ENCODE results near the gene ADGRL1. TPM values are rescaled to one million over a fixed set of nuclear protein-coding genes. Genes with fewer than 3 reads are reported as not detected.
"Not testable (repeated sequence)": the region's sequence is repeated elsewhere in the genome, so short reads cannot be mapped to it uniquely, and the experiment has no call there.

Gene ADGRL1
- total RNA-seq, 1 donor from 2014 or later, result 55.3 TPM

DNA sequence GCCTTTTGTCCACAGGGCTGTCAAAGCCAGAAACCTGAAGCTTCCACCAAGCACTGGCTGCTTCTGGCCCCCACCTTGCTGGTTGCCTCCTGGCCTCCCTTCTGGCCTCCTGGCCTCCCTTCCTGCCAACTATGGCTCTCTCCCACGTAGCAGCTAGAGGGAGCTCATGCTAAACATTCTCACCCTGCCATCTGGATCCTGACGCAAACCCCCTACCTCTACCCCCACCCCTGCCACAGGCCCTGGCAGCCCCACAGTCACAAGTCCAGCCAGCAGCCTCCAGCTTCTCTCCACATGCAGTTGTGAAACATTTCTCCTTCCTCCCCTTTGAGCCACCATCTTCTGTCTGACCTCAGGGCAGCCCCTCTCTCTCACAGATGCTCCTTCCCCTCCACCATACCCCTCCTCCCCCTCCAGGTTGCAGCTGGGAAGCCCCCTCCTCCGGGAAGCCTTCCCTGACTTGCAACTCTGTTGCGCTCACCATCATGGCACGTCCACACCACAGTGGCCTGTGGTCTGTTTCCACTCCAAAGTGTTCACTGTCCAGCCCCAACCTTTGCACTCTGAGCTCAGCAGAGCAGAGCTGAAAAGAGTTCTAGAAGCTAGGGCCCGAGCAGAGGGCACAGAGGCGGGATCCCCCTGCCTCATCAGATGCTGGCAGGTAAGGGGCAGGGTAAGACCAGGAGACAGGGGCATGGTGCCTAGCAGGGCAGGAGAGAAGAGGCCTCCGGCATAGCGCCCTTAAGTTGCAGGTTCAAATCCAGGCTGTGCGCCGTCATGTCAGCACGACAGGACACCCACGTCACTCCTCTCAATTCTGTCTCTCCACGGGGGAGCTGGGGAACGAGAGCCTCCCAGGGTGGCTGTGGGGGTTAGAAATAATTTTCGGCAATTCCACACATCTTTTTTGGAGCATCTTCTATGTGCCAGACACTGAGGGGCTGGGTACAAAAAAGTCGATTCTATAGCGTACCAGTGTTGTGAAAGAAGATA, 7.3 kb downstream of the ADGRL1 start:
- Mint-ChIP-seq H3K27ac (no peak overlapping the region), H3K4me3 (ENCODE audit: low read depth) (no peak overlapping the region), H3K9me3 (ENCODE audit: low read depth) (no peaks in the 10 kb centered on the region), H3K27me3 (no peaks in the 10 kb centered on the region), H3K4me1 (ENCODE audit: low read depth) (peaks cover 1% of the 10 kb centered on the region), H3K36me3 (ENCODE audit: insufficient read depth) (no peaks in the 10 kb centered on the region)
- TF ChIP-seq CTCF (IDR thresholded peaks at IDR 0.05; ENCODE audit: unreplicated experiment), result no peak
- no peak for DNase-seq (ENCODE audit: low spot score, unreplicated experiment)

DNA sequence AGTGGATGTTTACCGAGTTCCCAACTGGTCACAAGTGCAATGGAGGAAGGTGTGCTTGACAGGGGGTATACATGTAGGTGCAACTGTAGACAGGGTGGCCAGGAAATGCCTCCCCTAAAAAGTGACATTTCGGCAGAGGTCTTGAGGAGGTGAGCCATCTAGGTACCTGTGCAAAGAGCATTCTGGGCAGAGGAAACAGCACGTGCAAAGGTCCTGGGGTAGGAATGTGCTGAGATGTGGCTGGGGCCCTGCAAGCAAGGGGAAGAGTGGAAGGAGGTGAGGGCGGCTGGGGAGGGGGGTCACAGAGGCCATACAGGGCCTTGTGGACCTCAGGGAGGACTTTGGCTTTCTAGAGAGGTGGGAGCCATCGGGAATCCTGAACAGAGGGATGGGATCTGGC, 8.1 kb downstream of the ADGRL1 start:
- DNase-seq (ENCODE audit: low spot score, unreplicated experiment), result no peak
- no peak for TF ChIP-seq CTCF (IDR thresholded peaks at IDR 0.05; ENCODE audit: unreplicated experiment)
- H3K4me1 Mint-ChIP-seq (ENCODE audit: low read depth), result peaks cover 1% of the 10 kb centered on the region
- no peaks in the 10 kb centered on the region for H3K36me3 Mint-ChIP-seq (ENCODE audit: insufficient read depth)
- no peak overlapping the region for H3K27ac Mint-ChIP-seq
- no peak overlapping the region for H3K4me3 Mint-ChIP-seq (ENCODE audit: low read depth)
- no peaks in the 10 kb centered on the region for H3K9me3 Mint-ChIP-seq (ENCODE audit: low read depth)
- no peaks in the 10 kb centered on the region for H3K27me3 Mint-ChIP-seq

GRCh38 chr19:14197288-14197687, 8.7 kb downstream of the ADGRL1 start:
- not testable (repeated sequence) for H3K27ac Mint-ChIP-seq

DNA sequence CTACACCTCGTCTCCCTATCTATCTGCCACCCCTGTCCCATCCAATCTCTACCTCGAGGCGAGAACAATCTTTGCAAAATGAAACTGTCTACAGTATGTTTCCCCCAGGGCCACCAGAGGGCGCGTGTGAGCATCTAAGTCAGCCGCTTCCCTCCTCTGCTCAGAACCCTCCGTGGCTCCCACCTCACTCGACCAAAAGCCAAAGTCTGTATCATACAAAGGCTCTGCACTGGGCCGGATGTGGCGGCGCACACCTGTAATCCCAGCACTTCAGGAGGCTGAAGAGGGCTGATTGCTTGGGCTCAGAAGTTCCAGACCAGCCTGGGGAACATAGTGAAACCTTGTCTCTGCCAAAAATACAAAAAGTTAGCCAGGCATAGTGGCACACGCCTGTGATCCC, 9.9 kb downstream of the ADGRL1 start:
- not testable (repeated sequence) for H3K27me3 Mint-ChIP-seq
- DNase-seq (ENCODE audit: low spot score, unreplicated experiment), result peak; percentile 50
- peak overlapping the region; percentile 50 for H3K27ac Mint-ChIP-seq

More at GRCh38 chr19:14197288-14197687, 8.7 kb downstream of the ADGRL1 start:
- H3K4me1 Mint-ChIP-seq (ENCODE audit: low read depth); H3K27me3 Mint-ChIP-seq; H3K36me3 Mint-ChIP-seq (ENCODE audit: insufficient read depth); H3K4me3 Mint-ChIP-seq (ENCODE audit: low read depth); DNase-seq (ENCODE audit: low spot score, unreplicated experiment); H3K9me3 Mint-ChIP-seq (ENCODE audit: low read depth): not testable (repeated sequence)

GRCh38 chr19:14195216-14195615, 10.8 kb downstream of the ADGRL1 start:
- H3K27me3 Mint-ChIP-seq; H3K4me3 Mint-ChIP-seq (ENCODE audit: low read depth); DNase-seq (ENCODE audit: low spot score, unreplicated experiment); H3K27ac Mint-ChIP-seq; H3K9me3 Mint-ChIP-seq (ENCODE audit: low read depth); H3K36me3 Mint-ChIP-seq (ENCODE audit: insufficient read depth); H3K4me1 Mint-ChIP-seq (ENCODE audit: low read depth): not testable (repeated sequence)

More for the DNA sequence above, 9.9 kb downstream of the ADGRL1 start:
- not testable (repeated sequence) for H3K4me1 Mint-ChIP-seq (ENCODE audit: low read depth); H3K36me3 Mint-ChIP-seq (ENCODE audit: insufficient read depth); H3K9me3 Mint-ChIP-seq (ENCODE audit: low read depth); H3K4me3 Mint-ChIP-seq (ENCODE audit: low read depth)
- peak; percentile 74 for TF ChIP-seq CTCF (IDR thresholded peaks at IDR 0.05; ENCODE audit: unreplicated experiment)

DNA sequence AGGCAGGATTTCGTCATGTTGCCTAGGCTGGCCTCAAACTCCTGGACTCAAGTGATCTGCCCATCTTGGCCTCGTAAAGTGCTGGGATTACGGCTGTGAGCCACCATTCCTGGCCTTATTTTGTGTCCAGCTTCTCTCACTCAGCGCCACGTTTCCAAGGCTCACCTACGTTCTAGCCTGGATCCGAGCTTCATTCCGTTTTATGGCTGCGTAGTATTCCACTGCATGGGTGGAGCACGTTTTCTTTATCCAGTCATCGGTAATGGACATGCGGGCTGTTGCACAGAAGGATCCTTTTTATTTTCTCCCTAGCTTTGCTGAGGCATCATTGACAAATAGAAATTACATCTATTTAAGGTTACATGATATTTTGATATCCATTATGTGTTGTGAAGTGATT, 16.6 kb downstream of the ADGRL1 start:
- Mint-ChIP-seq H3K27ac (no peak overlapping the region), H3K4me3 (ENCODE audit: low read depth) (no peak overlapping the region), H3K36me3 (ENCODE audit: insufficient read depth) (peaks cover 1% of the 10 kb centered on the region), H3K4me1 (ENCODE audit: low read depth) (peaks cover 14% of the 10 kb centered on the region), H3K9me3 (ENCODE audit: low read depth) (no peaks in the 10 kb centered on the region), H3K27me3 (no peaks in the 10 kb centered on the region)
- no peak for DNase-seq (ENCODE audit: low spot score, unreplicated experiment)
- no peak for TF ChIP-seq CTCF (IDR thresholded peaks at IDR 0.05; ENCODE audit: unreplicated experiment)

DNA sequence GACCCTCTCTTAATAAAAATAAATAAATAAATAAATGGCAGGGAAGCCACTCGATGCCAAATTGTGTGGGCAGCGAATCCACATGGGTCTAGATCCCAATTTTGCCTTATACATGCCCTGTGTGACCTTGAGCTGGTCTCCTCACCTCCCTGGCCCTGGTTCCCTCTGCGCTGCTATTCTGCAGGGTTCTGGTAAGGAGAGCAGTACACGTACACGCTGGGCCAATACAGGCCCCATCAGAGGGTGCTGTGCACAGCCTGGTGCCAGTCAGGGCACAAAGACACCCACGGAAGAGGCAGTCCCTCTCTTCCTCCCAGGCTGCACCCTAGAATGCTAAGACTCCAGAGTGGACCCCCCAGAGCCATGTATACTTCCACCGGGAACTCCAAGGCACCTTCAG, 17.9 kb downstream of the ADGRL1 start:
- H3K27ac Mint-ChIP-seq, result not testable (repeated sequence)

More for the DNA sequence above, 17.9 kb downstream of the ADGRL1 start:
- DNase-seq (ENCODE audit: low spot score, unreplicated experiment); H3K4me3 Mint-ChIP-seq (ENCODE audit: low read depth); H3K27me3 Mint-ChIP-seq; H3K9me3 Mint-ChIP-seq (ENCODE audit: low read depth); H3K36me3 Mint-ChIP-seq (ENCODE audit: insufficient read depth): not testable (repeated sequence)
- H3K4me1 Mint-ChIP-seq (ENCODE audit: low read depth), result peaks cover 14% of the 10 kb centered on the region

All from progenitor cell of endocrine pancreas (in vitro differentiated cells).